CD4-positive, alpha-beta T cell treated with Interleukin-17A for 4 hours (primary cell): ENCODE data around the gene CPSF4.
"Not testable (repeated sequence)": the region's sequence is repeated elsewhere in the genome, so short reads cannot be mapped to it uniquely, and the experiment has no call there.

Experiments used
- DNase-seq: peaks from one replicate; pipeline ENCODE4 v3.0.0-alpha.2; 2020; ENCODE audit warnings: mixed read lengths

Gene CPSF4

DNA sequence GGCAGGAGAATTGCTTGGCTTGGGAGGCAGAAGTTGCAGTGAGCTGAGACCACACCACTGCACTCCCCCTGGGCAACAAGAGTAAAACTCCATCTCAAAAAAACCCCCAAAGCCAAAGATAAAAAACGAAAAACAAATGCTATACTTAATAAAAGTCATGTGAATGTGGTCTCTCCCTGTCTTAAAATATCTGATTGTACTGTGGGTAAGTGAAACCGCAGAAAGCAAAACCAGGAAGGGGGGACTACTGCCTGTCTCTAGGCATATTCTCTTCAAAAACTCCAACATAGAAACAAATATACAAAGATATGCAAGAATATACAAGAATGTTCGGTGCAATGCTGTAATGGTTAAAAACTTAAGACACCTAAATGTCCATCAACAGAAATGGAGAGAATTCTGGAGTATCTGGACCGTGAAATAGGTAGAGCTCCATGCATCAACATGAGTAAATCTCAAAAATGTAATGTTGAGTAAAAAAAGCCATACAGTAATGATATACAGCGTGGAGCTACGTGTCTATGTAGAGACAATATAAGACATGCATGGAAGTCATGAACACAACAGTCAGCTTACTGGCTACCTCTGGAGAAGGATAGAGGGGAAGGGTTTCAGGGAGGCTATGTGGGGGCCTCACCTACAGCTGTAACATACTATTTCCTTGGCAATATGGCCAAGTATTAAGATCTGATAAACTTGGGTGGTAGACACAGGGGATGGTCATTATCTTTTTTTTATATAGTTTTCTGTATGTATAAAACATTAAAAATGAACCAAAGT lies 59.2 kb downstream of the CPSF4 start:
- no peak for DNase-seq

GRCh38 chr7:99498546-99498944 lies 59.8 kb downstream of the CPSF4 start:
- DNase-seq: no peak

GRCh38 chr7:99499371-99499720 lies 60.6 kb downstream of the CPSF4 start:
- no peak for DNase-seq

GRCh38 chr7:99499721-99500636 lies 61.2 kb downstream of the CPSF4 start, which contains the start of gene ZNF394:
Gene ZNF394 (minus strand): TSS chr7:99500281. CDS start chr7:99500093, 188 bp downstream.
- peak; percentile 92 for DNase-seq

DNA sequence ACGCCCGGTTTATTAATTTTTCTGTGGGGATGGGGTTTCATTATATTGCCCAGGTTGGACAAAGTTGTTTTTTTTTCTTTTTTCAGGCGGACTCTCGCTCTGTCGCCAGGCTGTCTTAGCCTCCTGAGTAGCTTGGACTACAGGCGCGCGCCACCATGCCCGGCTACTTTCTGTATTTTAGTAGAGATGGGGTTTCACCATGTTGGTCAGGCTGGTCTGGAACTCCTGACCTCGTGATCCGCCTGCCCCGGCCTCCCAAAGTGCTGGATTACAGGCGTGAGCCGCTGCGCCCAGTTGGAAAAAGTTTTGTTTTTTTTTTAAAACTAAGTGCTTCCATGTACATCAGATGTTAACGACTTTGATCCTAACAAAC lies 61.9 kb downstream of the CPSF4 start:
- DNase-seq: no peak

GRCh38 chr7:99501236-99501635 lies 62.5 kb downstream of the CPSF4 start:
- DNase-seq: not testable (repeated sequence)

GRCh38 chr7:99504281-99504602 lies 65.5 kb downstream of the CPSF4 start:
- no peak for DNase-seq

DNA sequence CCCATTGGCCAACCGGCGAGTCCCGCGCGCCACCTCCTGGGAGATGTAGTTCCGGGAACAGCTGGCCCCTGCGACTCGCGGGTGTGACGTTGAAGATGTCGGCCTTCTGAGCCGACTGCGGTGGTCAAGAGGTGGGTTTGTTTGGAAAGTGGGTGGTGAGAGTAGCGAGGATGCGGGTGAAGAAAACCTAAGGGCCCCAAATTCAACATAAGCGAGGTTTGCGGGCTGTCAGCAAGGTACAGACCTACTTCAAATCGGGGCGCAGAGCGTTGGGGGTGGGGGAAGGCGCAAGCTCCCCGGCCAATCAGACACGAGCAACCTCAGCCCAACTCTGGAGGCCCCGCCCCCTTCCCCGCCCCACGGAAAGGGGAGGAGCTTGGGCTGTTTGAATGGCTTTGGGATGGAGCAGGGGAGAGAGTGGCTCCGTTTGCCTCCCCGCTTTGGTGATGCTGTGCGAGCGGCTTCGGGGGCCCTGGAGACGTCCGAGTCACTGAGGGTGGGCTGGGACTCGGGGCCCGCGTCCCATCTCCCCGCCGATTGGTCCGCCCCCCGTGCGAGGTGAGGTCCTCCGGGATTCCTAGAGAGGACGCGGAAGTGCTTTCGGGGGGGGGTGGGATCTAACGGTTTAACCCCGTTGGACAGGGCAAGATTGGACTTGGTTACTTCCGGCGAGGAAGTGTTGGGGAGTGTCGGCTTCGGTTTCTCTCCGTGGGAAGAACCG lies 66.0 kb downstream of the CPSF4 start, which contains the start of gene ZKSCAN5:
ZKSCAN5 (plus strand) TSS at position 60 of the 721 bp plus-strand sequence. CDS start 1,383 bp downstream, outside the sequence.
- peak; percentile 98 for DNase-seq

- no peak for DNase-seq
These were observed 66.5 kb downstream of the CPSF4 start for GRCh38 chr7:99505324-99505662.
